Hepatocyte (in vitro differentiated cells): ENCODE measurements around the gene CDC14B. TPM values are rescaled to one million over a fixed set of nuclear protein-coding genes. Genes with fewer than 3 reads are reported as not detected.

ENCODE experiments used
- DNase-seq: peaks from one replicate; pipeline ENCODE4 v3.0.0-alpha.2; 2016; ENCODE audit warnings: low spot score
- H2AFZ ChIP-seq: fragments of 200-600 bp; sonication (generic); 2 replicates; pipeline ENCODE4 v1.6.0; 2016; ENCODE audit warnings: antibody characterized with exemption, mild to moderate bottlenecking
- H3K27ac ChIP-seq: fragments of 200-600 bp; sonication (generic); 2 replicates; pipeline ENCODE4 v1.5.1; 2016; ENCODE audit warnings: mild to moderate bottlenecking
- H3K27me3 ChIP-seq: fragments of 200-600 bp; sonication (generic); 2 replicates; pipeline ENCODE4 v1.6.1; 2016
- H3K36me3 ChIP-seq: fragments of 200-600 bp; sonication (generic); replicated peaks from 2 replicates; pipeline ENCODE4 v1.5.1; 2016; ENCODE audit warnings: low read depth; ENCODE audit not compliant: insufficient read depth
- H3K4me1 ChIP-seq: fragments of 200-600 bp; sonication (generic); 2 replicates; pipeline ENCODE4 v1.5.1; 2016; ENCODE audit warnings: mild to moderate bottlenecking, moderate library complexity; ENCODE audit not compliant: insufficient read depth
- H3K4me2 ChIP-seq: fragments of 200-600 bp; sonication (generic); 2 replicates; pipeline ENCODE4 v1.6.0; 2016
- H3K4me3 ChIP-seq: fragments of 200-600 bp; sonication (generic); 2 replicates; pipeline ENCODE4 v1.5.1; 2016; ENCODE audit warnings: mild to moderate bottlenecking
- H3K79me2 ChIP-seq: fragments of 200-600 bp; sonication (generic); 2 replicates; pipeline ENCODE4 v1.6.0; 2017; ENCODE audit warnings: mild to moderate bottlenecking
- H3K9me2 ChIP-seq: fragments of 200-600 bp; sonication (generic); replicated peaks from 2 replicates; pipeline ENCODE4 v1.6.0; 2017; ENCODE audit warnings: mild to moderate bottlenecking; ENCODE audit not compliant: insufficient read depth
- H3K9me3 ChIP-seq: fragments of 200-600 bp; sonication (generic); 2 replicates; pipeline ENCODE4 v1.5.1; 2016; ENCODE audit warnings: low read depth, mild to moderate bottlenecking
- H4K20me1 ChIP-seq: fragments of 200-600 bp; sonication (generic); 2 replicates; pipeline ENCODE4 v1.6.0; 2016; ENCODE audit warnings: mild to moderate bottlenecking; ENCODE audit not compliant: insufficient read depth, poor library complexity, severe bottlenecking
- CTCF ChIP-seq: fragments of 200-600 bp; sonication (generic); IDR thresholded peaks from 2 replicates; pipeline ENCODE4 v1.5.1; 2016; ENCODE audit warnings: antibody characterized with exemption, mild to moderate bottlenecking; ENCODE audit not compliant: poor library complexity
- EZH2 ChIP-seq: fragments of 200-600 bp; sonication (generic); IDR thresholded peaks from 2 replicates; pipeline ENCODE4 v1.6.1; 2016; ENCODE audit warnings: antibody characterized with exemption, mild to moderate bottlenecking, borderline replicate concordance
- EZH2phosphoT487 ChIP-seq: fragments of 200-600 bp; sonication (generic); IDR thresholded peaks from one replicate; pipeline ENCODE4 v1.6.1; 2018; ENCODE audit warnings: antibody characterized with exemption, mild to moderate bottlenecking, low read depth, moderate library complexity; ENCODE audit not compliant: unreplicated experiment, severe bottlenecking
- WGBS: methylation state at CpG from one replicate; pipeline ENCODE4 v1.1.6; 2016; ENCODE audit warnings: low lambda C conversion rate; ENCODE audit errors: missing lambda C conversion rate; 5-methylcytosine and 5-hydroxymethylcytosine counted together
- polyA plus RNA-seq: library from polyadenylated mRNA; unstranded; fragments of >200 nt; fragmentation: Nextera tagmentation; extraction: Ambion mirVana; gene quantifications from 2 replicates; pipeline ENCODE4 v1.2.1, GENCODE V29; 2016
- total RNA-seq: library from RNA; depleted of rRNA; stranded (reverse); fragments of >200 nt; gene quantifications from 2 replicates; pipeline ENCODE4 v1.2.3, GENCODE V29; 2014

Gene CDC14B
- total and polyA plus RNA-seq, 2 experiments from 2014 or later: 15.1 to 33.4 TPM

- TF ChIP-seq CTCF: no peak
- no peak for TF ChIP-seq EZH2
- no peak for TF ChIP-seq EZH2phosphoT487
- Histone ChIP-seq H3K4me1 (peaks cover 17% of the 10 kb centered on the region), H3K4me3 (no peak overlapping the region), H2AFZ (no peak overlapping the region), H3K9me3 (no peaks in the 10 kb centered on the region), H3K27me3 (no peaks in the 10 kb centered on the region), H3K36me3 (no peaks in the 10 kb centered on the region), H4K20me1 (no peaks in the 10 kb centered on the region), H3K79me2 (no peaks in the 10 kb centered on the region), H3K27ac (no peak overlapping the region), H3K9me2 (no peaks in the 10 kb centered on the region), H3K4me2 (no peak overlapping the region)
- no peak for DNase-seq
- 94% methylated on average over 12 of the region's 12 CpGs for WGBS
Measured at GRCh38 chr9:96489482-96489979, 130.1 kb downstream of the CDC14B start.

GRCh38 chr9:96487949-96488348 lies 131.7 kb downstream of the CDC14B start:
- no peaks in the 10 kb centered on the region for H3K36me3 ChIP-seq

GRCh38 chr9:96487029-96487396 lies 132.6 kb downstream of the CDC14B start:
- H3K4me1 ChIP-seq: peaks cover 17% of the 10 kb centered on the region
- H3K4me3 ChIP-seq: no peak overlapping the region
- H3K27ac ChIP-seq: peak overlapping the region; percentile 22
- H3K36me3 ChIP-seq: no peaks in the 10 kb centered on the region
- H3K9me2 ChIP-seq: no peaks in the 10 kb centered on the region
- H3K27me3 ChIP-seq: no peaks in the 10 kb centered on the region
- no peak for DNase-seq
- no peaks in the 10 kb centered on the region for H4K20me1 ChIP-seq
- 45% methylated on average over 1 of the region's 1 CpG for WGBS
- TF ChIP-seq CTCF: no peak
- TF ChIP-seq EZH2: no peak
- TF ChIP-seq EZH2phosphoT487: no peak
- no peak overlapping the region for H2AFZ ChIP-seq
- H3K9me3 ChIP-seq: no peaks in the 10 kb centered on the region
- H3K4me2 ChIP-seq: no peak overlapping the region
- no peaks in the 10 kb centered on the region for H3K79me2 ChIP-seq

More at GRCh38 chr9:96487949-96488348, 131.7 kb downstream of the CDC14B start:
- DNase-seq: no peak
- Histone ChIP-seq H3K9me3 (no peaks in the 10 kb centered on the region), H3K4me3 (no peak overlapping the region), H3K27ac (peak overlapping the region; percentile 22), H2AFZ (no peak overlapping the region), H3K4me2 (no peak overlapping the region), H3K9me2 (no peaks in the 10 kb centered on the region), H3K4me1 (peaks cover 17% of the 10 kb centered on the region), H3K27me3 (no peaks in the 10 kb centered on the region), H3K79me2 (no peaks in the 10 kb centered on the region), H4K20me1 (no peaks in the 10 kb centered on the region)
- TF ChIP-seq EZH2 (no peak), CTCF (no peak), EZH2phosphoT487 (no peak)
- 85% methylated on average over 10 of the region's 10 CpGs for WGBS
